Measurements from ENCODE around the gene SRMS. TPM values are rescaled to one million over a fixed set of nuclear protein-coding genes. Genes with fewer than 3 reads are reported as not detected.
"Not testable (repeated sequence)": the region's sequence is repeated elsewhere in the genome, so short reads cannot be mapped to it uniquely, and the experiment has no call there.

The SRMS gene
- total RNA-seq, 1 donor from 2014 or later: not detected

DNA sequence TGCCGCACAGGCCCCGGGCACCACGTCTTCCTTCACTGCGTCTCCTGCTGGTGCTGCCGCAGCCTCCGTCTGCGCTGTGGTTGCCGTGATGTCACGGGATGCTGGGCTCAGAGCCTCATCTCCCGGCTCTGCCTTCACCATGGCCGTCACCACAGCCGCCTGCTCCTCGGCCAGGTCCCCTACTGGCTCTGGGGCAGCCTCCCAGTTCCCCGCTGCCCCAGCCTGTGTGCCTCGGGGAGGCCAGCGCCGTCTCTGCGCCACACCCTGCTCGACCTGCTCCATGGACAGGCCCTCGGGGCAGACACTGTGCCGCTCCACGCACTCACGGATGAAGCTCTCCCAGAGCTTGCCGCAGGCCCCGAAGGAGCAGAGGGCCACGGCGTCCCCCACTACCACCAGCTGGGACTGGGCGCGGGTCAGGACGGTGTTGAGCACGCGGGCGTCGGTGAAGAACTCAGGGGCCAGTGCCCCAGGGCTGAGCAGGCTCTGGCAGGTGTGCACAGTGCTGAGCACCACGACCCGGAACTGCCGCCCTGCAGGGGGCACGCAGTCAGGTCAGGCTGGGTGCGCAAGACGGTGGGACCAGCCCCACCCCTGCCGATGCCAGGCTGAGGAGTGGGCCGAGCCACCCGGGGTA, 18.3 kb upstream of the SRMS start:
- no peak for DNase-seq

DNA sequence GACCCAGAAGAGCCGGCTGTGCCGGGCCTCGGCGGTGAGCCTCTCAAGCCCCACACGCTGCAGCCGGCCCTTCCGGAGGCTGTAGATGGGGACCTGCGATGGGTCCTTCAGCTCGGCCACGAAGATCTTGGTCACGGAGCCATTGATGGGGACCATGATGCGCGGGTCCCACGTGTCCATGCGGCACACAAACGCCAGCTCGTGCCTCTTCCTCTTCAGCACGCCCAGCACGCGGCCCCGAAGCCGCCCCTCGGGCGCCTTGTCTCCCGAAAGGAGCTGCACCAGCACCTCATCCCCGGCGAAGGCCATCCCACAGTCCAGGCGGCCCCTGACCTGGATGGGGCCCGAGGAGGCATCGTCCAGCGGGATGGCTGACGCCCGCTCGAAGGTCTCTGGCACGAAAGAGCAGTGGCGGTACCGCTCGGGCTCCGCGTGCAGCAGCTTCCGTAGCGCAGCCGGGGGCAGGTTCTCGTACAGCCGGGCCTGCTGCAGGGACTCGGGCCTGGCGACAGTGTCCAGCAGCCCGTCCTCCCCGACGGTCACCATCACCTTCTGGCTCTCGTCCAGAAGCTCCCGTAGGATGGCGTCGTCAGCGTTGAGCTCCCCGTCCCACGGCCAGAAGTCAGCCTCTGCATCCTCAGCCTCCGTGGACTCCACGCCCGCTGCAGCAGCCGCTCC, 17.6 kb upstream of the SRMS start:
- DNase-seq: no peak

DNA sequence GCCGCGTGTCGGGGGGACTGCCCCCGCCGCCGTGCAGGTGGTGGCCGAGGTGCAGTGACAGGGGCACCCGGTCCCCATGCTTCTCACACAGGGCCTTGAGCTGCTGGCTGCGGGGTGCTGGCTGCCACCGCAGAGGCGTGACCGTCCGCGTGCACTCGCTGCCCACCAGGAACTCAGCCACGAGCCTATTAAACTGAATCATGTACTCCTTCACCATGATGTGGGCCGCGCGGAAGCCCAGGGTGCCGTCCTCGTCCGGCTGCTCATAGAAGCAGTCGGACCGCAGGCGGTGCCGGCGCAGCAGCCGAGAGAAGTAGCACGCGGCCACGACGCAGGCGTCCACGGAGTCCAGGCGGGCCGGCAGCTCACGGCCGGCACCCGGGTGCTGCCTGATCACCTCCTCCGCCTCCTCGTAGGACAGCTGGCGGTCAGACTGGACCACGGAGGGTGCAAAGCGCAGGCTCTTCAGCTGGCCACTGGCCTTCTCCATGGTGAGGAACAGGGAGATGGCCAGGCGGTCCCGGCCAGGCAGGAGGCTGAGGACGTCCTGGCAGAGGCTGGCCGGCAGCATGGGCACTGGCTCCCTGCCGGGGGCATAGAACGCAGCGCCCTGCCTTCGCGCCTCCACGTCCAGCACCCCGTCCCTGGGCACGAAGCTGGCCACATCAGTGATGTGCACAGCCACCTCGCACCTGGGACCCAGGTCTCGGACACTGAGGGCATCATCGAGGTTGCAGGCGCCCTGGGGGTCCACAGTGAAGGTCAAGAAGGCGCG, 16.7 kb upstream of the SRMS start:
- no peak for DNase-seq

DNA sequence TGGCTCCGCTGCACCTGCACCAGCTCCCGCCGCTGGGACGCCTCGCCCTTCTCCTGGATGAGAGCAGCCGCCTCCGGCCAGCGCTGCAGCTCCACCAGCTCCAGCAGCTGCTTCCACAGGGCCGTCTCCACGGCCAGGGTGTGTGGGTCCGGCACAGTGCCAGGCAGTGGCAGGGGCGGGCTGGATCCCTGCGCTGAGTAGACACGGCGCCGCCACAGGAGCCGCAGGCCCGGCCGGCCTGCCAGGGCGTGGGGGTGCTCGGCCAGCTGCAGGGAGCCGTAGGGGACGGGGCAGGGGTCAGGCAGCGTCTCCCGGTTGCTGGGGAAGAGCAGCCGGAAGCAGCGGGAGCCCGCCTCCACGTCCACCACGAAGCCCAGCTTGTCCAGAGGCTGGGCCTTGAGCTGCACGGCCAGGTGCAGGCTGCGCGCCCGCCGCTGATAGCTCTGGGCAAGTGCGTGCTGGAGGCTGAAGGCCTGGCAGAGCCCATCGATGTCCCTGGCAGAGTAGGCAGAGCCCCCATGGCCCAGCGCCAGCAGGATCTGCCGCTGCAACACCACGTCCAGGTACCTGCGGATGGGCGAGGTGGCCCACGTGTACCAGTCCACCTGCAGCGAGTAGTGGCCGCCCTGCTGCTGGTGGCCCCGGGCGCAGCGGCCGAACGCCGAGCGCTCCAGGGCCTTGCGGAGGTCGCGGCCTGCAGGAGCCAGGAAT, 15.8 kb upstream of the SRMS start:
- DNase-seq: no peak

DNA sequence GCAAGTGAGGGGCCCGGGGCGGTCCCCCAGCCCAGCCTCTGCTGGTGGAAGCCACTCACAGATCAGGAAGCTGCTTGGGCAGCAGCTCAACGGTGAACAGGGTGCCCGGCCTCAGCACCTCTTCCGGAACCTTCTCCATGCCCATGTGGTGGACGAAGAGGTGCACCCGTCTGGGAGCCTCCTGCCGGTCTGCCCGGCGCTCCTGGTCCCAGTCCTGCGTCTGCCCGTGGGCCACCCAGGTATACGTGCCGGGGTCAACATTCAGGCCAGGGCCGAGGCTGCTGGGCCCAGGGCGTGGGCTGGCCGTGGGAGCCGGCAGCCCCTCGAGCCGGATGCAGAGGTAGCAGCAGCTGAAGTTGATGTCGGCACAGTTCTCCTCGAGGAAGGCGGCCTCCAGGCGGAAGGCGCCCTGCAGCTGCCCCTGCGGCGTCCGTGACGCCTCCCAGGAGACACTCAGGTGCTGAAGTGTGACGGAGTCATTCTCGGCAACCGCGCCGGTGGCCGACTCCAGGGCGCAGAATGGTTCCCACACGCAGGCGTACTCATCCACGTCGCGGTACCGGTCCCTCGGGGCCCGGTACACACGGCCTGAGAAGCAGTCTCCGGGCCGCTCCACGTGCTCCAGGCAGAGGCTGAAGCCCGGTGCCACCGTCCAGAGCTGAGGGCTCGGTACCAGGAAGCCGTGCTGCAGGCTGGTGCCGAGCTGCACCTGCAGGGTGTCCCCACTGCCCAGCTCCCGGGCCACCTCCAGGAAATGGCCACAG, 15.1 kb upstream of the SRMS start:
- DNase-seq: no peak

DNA sequence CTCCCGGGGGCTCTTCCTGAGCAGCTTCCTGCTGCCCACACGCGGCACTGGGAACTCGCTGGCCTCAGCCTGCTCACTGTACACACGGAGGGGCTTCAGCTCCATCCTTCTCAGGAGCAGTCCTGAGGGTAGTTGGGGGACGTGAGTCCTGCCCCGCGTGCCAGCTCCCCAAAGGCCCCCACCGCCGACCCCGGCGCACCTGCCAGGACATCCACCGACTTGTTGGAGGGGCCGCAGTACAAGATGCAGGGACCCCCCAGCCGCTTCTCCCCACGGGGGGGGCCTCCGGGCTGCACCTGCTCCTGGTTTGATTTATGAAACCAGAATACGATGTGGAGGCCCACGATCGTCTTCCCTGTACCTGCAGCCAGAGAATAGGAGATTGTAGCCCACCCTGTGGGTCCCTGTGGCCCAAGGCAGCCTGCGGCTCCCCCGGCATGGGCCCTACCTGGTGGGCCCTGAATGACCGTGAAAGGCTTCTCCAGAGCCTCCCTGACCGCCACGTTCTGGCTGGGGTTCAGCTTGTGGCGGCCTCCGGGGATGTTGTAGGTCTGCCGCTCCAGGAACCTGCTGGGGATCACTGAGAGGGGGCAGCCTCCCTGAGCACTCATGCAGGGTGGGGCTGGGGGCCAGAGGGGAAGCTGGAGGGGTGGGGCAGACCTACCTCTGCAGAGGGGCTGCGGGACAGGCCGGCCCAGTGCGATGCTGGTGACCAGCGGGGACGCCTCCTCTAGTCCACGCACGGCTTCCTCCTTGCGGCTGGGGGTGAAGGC, 14.3 kb upstream of the SRMS start:
- no peak for DNase-seq

DNA sequence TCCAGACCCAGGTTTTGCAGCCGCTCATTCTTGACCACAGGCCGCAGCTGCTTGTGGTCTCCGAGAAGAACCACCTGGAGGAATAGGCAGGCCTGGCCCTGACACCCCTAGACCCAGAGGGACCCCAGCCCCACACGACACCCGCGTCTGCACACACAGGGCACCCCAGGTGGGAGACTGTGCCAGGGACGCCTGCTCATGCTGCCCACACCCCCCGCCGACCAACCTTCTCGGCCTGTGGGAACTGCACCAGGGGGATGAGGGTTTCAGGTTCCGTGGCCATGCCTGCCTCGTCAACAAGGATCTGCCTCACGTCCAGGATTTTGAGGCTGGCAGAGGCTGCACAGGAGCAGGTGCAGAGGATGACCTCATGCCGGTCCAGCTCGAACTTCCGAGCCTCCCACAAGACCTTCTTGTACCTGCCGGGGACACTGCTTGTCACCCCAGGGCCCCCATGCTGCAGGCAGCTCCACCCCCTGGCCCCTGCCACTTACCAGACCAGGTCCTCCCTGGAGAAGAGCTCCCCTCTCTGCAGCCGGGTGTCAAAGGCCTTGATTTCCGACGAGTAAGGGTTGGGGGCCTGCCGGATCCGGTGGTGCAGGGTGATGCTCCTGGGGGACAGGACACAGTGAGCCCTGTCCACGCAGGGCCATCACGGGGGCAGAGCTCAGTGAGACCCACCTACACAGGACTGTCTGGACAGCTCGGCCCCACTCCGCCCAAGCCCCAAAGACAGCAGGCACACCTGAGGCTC, 13.5 kb upstream of the SRMS start:
- DNase-seq: no peak

DNA sequence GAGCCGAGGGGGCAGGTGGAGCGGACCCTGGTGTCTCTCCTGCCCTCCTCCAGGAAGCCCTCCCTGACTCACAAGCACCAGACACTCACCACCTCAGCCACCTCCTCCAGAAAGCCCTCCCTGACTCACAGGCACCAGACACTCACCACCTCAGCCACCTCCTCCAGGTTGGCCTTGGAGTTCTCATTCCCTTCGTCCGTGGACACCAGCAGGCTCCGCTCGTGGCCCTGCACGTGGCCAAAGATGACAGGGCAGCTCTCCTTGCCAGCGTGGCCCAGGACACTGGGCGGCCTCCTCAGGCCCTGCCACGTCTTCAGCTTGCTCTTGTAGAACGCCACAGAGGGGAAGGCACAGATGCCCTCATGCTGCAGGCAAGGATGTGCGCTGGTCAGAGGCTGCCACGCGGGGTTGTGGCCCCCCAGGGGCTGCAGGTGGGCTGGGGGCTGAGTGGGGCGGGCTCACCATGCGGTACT, 12.8 kb upstream of the SRMS start:
- DNase-seq: no peak

DNA sequence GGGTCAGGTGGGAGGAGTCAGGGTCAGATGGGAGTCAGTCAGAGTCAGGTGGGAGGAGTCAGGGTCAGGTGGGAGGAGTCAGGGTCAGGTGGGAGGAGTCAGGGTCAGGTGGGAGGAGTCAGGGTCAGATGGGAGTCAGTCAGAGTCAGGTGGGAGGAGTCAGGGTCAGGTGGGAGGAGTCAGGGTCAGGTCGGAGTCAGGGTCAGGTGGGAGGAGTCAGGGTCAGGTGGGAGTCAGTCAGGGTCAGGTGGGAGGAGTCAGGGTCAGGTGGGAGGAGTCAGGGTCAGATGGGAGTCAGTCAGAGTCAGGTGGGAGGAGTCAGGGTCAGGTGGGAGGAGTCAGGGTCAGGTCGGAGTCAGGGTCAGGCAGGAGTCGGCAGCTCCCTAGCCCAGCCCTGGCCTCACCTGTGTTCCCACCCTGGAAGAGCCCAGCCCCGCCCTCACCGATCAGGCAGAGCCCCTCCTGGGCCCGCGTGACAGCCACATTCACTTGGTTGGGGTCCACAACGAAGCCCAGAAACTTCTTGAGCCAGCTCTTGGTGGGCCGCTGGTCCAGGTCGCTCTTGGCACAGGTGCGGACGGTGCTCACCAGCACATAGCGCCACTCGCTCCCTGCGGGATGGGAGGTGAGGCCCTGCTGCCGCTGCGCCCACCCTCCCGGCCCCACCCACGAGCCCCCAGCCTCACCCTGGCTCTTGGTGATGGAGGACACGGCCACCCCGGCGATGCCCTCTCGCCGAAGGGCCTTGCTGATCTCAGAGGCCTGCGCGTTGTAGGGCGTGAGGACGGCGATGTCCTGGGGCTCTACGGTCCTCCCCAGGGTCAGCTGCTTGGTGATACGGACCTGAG, 12.2 kb upstream of the SRMS start:
- not testable (repeated sequence) for DNase-seq

DNA sequence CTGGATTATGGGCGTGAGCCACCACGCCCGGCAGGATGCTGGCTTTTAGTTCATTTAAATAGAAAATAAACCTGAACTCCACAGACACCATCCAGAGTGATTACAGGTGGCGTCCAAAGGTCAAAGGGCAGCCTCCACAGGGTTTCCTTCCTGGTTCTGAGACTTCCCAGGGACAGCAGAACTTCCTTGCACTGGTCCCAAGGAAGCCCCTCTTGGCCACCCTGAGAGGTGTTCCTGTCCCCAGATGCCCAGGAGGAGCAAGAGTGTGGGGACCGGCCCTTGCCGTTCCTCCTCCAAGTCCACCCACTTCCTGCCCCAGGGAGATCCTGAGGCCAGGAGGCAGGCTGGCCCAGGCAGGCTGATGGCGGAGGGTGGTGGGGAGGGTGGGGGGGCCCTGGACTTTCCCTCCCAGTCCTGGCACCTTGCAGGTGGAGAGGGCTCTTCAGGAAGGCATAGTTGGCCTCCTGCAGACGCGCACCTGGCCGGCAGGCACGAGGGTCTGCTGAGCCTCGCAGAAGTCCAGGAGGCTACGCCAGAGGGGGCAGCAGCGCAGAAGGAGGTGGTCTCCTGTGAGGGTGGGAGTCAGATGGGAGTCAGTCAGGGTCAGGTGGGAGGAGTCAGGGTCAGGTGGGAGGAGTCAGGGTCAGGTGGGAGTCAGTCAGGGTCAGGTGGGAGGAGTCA, 11.4 kb upstream of the SRMS start:
- no peak for DNase-seq

DNA sequence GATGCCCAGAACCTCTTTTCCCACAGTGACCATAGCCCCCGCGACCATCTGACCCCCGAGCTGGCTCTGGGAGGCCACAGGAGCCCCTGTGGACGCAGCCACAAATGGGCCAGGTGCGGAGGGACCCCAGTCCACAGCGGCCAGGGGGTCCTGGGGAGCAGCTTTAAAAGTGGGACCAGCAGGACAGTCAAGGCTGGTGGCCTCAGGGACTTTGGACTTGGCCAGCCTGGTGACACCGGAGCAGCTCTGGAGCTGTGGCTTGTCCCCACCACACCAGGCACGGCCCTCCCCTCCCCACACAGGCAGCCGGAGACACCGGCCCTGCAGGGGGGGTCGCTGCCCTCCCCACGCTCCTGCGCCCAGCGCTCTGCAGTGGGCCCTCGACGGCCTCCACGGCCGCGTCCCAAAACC, 9.9 kb upstream of the SRMS start:
- DNase-seq: no peak

DNA sequence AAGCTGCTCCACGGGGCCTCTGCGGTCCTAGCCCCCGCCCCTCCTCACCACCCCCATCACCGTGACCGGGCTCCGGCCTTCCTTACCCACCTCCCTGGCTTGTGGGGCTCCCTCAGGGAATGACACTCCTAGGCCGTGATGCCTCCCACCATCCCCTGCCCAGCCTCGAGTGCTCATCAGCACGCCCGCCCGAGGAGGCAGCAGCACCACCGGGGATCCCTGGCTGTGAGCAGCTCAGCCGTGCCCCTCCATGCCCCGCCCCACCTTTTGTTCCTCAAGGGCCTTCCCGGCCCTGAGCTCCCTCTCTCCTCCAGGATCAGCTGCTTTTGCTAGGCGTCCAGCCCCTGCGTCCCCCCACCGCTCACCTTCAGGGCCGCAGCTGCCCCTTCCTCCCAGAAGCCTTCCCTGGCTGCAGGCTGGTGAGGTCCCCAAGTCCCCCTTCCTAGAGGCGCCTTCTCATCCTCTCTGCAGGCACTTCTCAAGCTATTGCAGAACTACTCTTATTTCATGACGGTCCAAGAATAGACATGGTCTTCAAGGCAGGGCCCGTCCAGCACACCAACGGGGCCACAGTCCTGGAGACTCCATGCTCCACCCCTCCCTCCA, 9.4 kb upstream of the SRMS start:
- no peak for DNase-seq

DNA sequence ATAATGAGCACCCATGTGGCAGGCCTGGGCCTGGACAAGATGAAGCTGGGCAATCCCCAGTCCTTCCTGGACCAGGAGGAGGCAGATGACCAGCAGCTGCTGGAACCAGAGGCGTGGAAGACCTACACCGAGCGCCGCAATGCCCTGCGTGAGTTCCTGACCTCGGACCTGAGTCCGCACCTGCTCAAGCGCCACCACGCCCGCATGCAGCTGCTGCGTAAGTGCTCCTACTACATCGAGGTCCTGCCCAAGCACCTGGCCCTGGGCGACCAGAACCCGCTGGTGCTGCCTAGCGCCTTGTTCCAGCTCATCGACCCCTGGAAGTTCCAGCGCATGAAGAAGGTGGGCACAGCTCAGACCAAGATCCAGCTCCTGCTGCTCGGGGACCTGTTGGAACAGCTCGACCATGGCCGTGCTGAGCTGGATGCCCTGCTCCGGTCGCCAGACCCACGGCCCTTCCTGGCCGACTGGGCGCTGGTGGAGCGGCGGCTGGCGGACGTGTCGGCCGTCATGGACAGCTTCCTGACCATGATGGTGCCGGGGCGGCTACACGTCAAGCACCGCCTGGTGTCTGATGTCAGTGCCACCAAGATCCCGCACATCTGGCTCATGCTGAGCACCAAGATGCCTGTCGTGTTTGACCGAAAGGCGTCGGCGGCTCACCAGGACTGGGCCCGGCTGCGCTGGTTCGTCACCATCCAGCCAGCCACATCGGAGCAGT, 8.3 kb upstream of the SRMS start:
- no peak for DNase-seq

DNA sequence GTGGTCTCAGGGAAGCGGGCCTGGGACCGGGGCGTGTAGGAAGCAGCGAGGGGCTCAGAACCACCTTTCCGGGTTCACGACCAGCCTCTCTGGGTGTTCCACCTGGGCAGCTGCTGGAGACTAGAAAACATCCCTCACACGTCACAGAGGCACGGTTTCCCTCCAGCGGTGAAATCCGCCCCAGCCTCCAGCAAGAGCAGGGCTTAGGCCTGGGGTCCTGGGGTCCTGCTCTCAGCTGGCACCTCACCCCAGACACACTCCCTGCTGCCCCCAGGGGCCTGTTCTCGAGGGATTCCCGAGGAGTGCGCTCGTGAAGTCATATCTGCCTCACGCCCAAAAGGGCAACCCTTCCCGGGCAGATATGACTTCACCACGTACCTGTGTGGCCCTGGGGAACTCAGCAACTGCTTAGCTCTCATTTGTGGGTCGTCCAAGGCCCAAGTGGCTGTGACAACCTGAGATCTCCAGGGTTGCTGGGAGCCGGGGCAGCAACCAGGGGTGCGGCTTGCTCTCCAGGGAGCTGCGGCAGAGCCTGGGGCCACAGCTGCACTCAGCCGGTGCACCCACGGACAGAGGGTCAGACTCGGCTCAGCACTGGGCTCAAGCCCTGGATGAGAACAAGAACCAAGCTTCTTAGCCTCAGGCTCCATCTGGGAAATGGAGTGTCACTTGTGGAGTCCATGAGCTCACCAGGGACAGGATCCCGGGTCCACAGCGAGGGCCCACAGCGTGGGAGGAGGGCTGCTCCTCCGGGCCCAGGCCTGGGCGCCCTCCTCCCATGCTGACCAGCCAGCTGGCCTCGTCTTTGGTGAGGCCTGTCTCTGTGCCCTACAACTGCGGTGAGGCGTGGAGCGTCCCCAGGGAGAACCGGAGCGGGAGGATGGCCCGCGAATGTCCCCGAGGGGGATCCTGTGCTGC, 7.1 kb upstream of the SRMS start:
- no peak for DNase-seq

DNA sequence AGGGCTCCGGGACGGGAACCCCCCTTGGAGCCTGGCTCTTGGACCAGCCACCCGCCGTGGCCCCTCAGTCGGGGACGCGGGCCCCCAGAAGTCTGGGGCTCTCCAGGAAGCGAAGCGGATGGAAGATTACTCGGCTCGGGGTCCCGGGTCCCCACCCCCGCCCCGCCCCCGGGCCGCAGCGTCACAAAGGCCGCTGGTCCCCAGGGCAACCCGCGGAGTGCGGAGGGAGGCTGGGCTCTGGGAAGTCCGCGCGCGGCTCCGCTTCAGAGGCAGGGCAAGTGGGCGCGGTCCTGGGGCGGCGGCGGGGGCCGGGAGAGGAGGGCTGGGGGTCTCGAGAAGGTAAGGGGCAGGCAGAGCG, 6.4 kb upstream of the SRMS start, which contains the start of gene FNDC11:
TSS of gene FNDC11 (plus strand) at position 227 of the 358 bp plus-strand sequence. CDS start 1,505 bp downstream, outside the sequence.
- no peak for DNase-seq

DNA sequence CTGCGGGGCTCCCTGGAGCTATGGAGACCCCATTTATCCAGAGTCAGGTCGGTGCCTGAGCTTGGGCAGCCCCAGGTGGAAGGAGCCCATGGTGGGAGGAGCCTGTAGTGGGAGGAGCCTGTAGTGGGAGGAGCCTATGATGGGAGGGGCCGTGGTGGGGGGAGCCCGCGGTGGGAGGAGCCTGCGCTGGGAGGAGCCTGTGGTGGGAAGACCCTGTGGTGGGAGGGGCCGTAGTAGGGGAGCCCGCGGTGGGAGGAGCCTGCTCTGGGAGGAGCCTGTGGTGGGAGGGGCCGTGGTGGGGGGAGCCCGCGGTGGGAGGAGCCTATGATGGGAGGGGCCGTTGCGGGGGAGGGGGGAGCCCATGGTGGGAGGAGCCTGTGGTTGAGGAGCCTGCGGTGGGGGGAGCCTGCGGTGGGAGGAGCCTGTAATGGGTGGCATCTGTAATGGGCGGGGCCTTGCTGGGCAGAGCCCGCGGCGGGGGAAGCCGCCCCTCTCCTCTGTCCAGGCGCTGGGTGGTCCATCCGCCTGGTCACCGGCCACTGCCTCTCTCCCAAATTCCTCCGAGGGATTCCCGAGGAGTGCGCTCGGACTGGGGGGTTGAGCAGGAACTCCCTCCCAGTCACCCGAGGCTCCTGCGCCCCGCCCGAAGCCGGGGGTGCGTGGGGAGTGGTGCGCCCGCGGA, 5.8 kb upstream of the SRMS start:
- DNase-seq: no peak

Data from occipital lobe (tissue), 2 donors.